ENCODE results near the gene DDR1.

The DDR1 gene

GRCh38 chr6:30840935-30841643 lies 43.2 kb upstream of the DDR1 start:
- H3K4me3 ChIP-seq (ENCODE audit: low read depth in 1 of 5, low read length in 5 of 5) = no peak overlapping the region
- no peaks in the 10 kb centered on the region for H3K9me3 ChIP-seq (ENCODE audit: control insufficient read depth in 5 of 5, low read length in 5 of 5)
- H3K4me1 ChIP-seq (ENCODE audit: control insufficient read depth in 5 of 5, insufficient read depth in 5 of 5, low read length in 5 of 5) = peaks cover 3 to 24% (median 20%) of the 10 kb centered on the region in 5 donors
- no peak overlapping the region for H3K9ac ChIP-seq (ENCODE audit: low read length in 5 of 5)
- H3K27ac ChIP-seq (ENCODE audit: low read depth, low read length) = no peak overlapping the region
- H3K36me3 ChIP-seq (ENCODE audit: control insufficient read depth in 5 of 5, insufficient read depth in 5 of 5, low read length in 5 of 5) = no peaks in the 10 kb centered on the region
- peaks cover 0 to 7% (median 0%) of the 10 kb centered on the region in 5 donors for H3K27me3 ChIP-seq (ENCODE audit: control insufficient read depth in 5 of 5, insufficient read depth in 4 of 5, low read length in 5 of 5)

GRCh38 chr6:30841644-30842504 lies 42.4 kb upstream of the DDR1 start:
- no peaks in the 10 kb centered on the region for H3K9me3 ChIP-seq (ENCODE audit: control insufficient read depth in 5 of 5, low read length in 5 of 5)
- no peaks in the 10 kb centered on the region for H3K36me3 ChIP-seq (ENCODE audit: control insufficient read depth in 5 of 5, insufficient read depth in 5 of 5, low read length in 5 of 5)
- peaks cover 0 to 20% (median 13%) of the 10 kb centered on the region in 5 donors for H3K4me1 ChIP-seq (ENCODE audit: control insufficient read depth in 5 of 5, insufficient read depth in 5 of 5, low read length in 5 of 5)
- H3K27ac ChIP-seq (ENCODE audit: low read depth, low read length) = no peak overlapping the region
- H3K4me3 ChIP-seq (ENCODE audit: low read depth in 1 of 5, low read length in 5 of 5) = no peak overlapping the region
- peaks cover 0 to 7% (median 0%) of the 10 kb centered on the region in 5 donors for H3K27me3 ChIP-seq (ENCODE audit: control insufficient read depth in 5 of 5, insufficient read depth in 4 of 5, low read length in 5 of 5)
- H3K9ac ChIP-seq (ENCODE audit: low read length in 5 of 5) = no peak overlapping the region

- H3K4me3 ChIP-seq (ENCODE audit: low read depth in 1 of 5, low read length in 5 of 5) = no peak overlapping the region
- no peaks in the 10 kb centered on the region for H3K9me3 ChIP-seq (ENCODE audit: control insufficient read depth in 5 of 5, low read length in 5 of 5)
- peaks cover 0 to 22% (median 13%) of the 10 kb centered on the region in 5 donors for H3K4me1 ChIP-seq (ENCODE audit: control insufficient read depth in 5 of 5, insufficient read depth in 5 of 5, low read length in 5 of 5)
- H3K9ac ChIP-seq (ENCODE audit: low read length in 5 of 5) = no peak overlapping the region
- H3K36me3 ChIP-seq (ENCODE audit: control insufficient read depth in 5 of 5, insufficient read depth in 5 of 5, low read length in 5 of 5) = no peaks in the 10 kb centered on the region
- H3K27ac ChIP-seq (ENCODE audit: low read depth, low read length) = no peak overlapping the region
- H3K27me3 ChIP-seq (ENCODE audit: control insufficient read depth in 5 of 5, insufficient read depth in 4 of 5, low read length in 5 of 5) = peaks cover 0 to 7% (median 0%) of the 10 kb centered on the region in 5 donors
These were observed 41.3 kb upstream of the DDR1 start for GRCh38 chr6:30842754-30843610.

- Histone ChIP-seq H3K4me1 (ENCODE audit: control insufficient read depth in 5 of 5, insufficient read depth in 5 of 5, low read length in 5 of 5) (peaks cover 0 to 22% (median 13%) of the 10 kb centered on the region in 5 donors), H3K36me3 (ENCODE audit: control insufficient read depth in 5 of 5, insufficient read depth in 5 of 5, low read length in 5 of 5) (no peaks in the 10 kb centered on the region), H3K27me3 (ENCODE audit: control insufficient read depth in 5 of 5, insufficient read depth in 4 of 5, low read length in 5 of 5) (peaks cover 0 to 7% (median 0%) of the 10 kb centered on the region in 5 donors), H3K4me3 (ENCODE audit: low read depth in 1 of 5, low read length in 5 of 5) (no peak overlapping the region), H3K9me3 (ENCODE audit: control insufficient read depth in 5 of 5, low read length in 5 of 5) (no peaks in the 10 kb centered on the region), H3K9ac (ENCODE audit: low read length in 5 of 5) (no peak overlapping the region), H3K27ac (ENCODE audit: low read depth, low read length) (no peak overlapping the region)
These were observed 40.7 kb upstream of the DDR1 start for GRCh38 chr6:30843611-30843998.

- Histone ChIP-seq H3K9ac (ENCODE audit: low read length in 5 of 5) (no peak overlapping the region), H3K27ac (ENCODE audit: low read depth, low read length) (no peak overlapping the region), H3K27me3 (ENCODE audit: control insufficient read depth in 5 of 5, insufficient read depth in 4 of 5, low read length in 5 of 5) (peaks cover 0 to 7% (median 0%) of the 10 kb centered on the region in 5 donors), H3K4me1 (ENCODE audit: control insufficient read depth in 5 of 5, insufficient read depth in 5 of 5, low read length in 5 of 5) (peaks cover 0 to 22% (median 13%) of the 10 kb centered on the region in 5 donors), H3K36me3 (ENCODE audit: control insufficient read depth in 5 of 5, insufficient read depth in 5 of 5, low read length in 5 of 5) (no peaks in the 10 kb centered on the region), H3K9me3 (ENCODE audit: control insufficient read depth in 5 of 5, low read length in 5 of 5) (no peaks in the 10 kb centered on the region), H3K4me3 (ENCODE audit: low read depth in 1 of 5, low read length in 5 of 5) (no peak overlapping the region)
These were observed 40.2 kb upstream of the DDR1 start for GRCh38 chr6:30844118-30844535.

GRCh38 chr6:30845183-30845582 lies 39.1 kb upstream of the DDR1 start:
- H3K27me3 ChIP-seq (ENCODE audit: control insufficient read depth in 5 of 5, insufficient read depth in 4 of 5, low read length in 5 of 5) = peaks cover 0 to 7% (median 0%) of the 10 kb centered on the region in 5 donors
- no peak overlapping the region for H3K27ac ChIP-seq (ENCODE audit: low read depth, low read length)
- H3K4me3 ChIP-seq (ENCODE audit: low read depth in 1 of 5, low read length in 5 of 5) = no peak overlapping the region
- H3K9ac ChIP-seq (ENCODE audit: low read length in 5 of 5) = no peak overlapping the region
- H3K36me3 ChIP-seq (ENCODE audit: control insufficient read depth in 5 of 5, insufficient read depth in 5 of 5, low read length in 5 of 5) = no peaks in the 10 kb centered on the region
- H3K4me1 ChIP-seq (ENCODE audit: control insufficient read depth in 5 of 5, insufficient read depth in 5 of 5, low read length in 5 of 5) = peaks cover 0 to 22% (median 13%) of the 10 kb centered on the region in 5 donors
- H3K9me3 ChIP-seq (ENCODE audit: control insufficient read depth in 5 of 5, low read length in 5 of 5) = no peaks in the 10 kb centered on the region

- H3K4me1 ChIP-seq (ENCODE audit: control insufficient read depth in 5 of 5, insufficient read depth in 5 of 5, low read length in 5 of 5) = peaks cover 0 to 22% (median 12%) of the 10 kb centered on the region in 5 donors
- no peak overlapping the region for H3K4me3 ChIP-seq (ENCODE audit: low read depth in 1 of 5, low read length in 5 of 5)
- H3K9ac ChIP-seq (ENCODE audit: low read length in 5 of 5) = no peak overlapping the region
- peaks cover 0 to 6% (median 0%) of the 10 kb centered on the region in 5 donors for H3K9me3 ChIP-seq (ENCODE audit: control insufficient read depth in 5 of 5, low read length in 5 of 5)
- peaks cover 0 to 7% (median 0%) of the 10 kb centered on the region in 5 donors for H3K27me3 ChIP-seq (ENCODE audit: control insufficient read depth in 5 of 5, insufficient read depth in 4 of 5, low read length in 5 of 5)
- H3K36me3 ChIP-seq (ENCODE audit: control insufficient read depth in 5 of 5, insufficient read depth in 5 of 5, low read length in 5 of 5) = no peaks in the 10 kb centered on the region
- no peak overlapping the region for H3K27ac ChIP-seq (ENCODE audit: low read depth, low read length)
These were observed 36.8 kb upstream of the DDR1 start for GRCh38 chr6:30847421-30847970.

GRCh38 chr6:30847971-30848436 lies 36.3 kb upstream of the DDR1 start:
- H3K27me3 ChIP-seq (ENCODE audit: control insufficient read depth in 5 of 5, insufficient read depth in 4 of 5, low read length in 5 of 5) = peaks cover 0 to 7% (median 0%) of the 10 kb centered on the region in 5 donors
- H3K9ac ChIP-seq (ENCODE audit: low read length in 5 of 5) = no peak overlapping the region
- H3K4me1 ChIP-seq (ENCODE audit: control insufficient read depth in 5 of 5, insufficient read depth in 5 of 5, low read length in 5 of 5) = peaks cover 0 to 21% (median 12%) of the 10 kb centered on the region in 5 donors
- peaks cover 0 to 6% (median 0%) of the 10 kb centered on the region in 5 donors for H3K9me3 ChIP-seq (ENCODE audit: control insufficient read depth in 5 of 5, low read length in 5 of 5)
- H3K4me3 ChIP-seq (ENCODE audit: low read depth in 1 of 5, low read length in 5 of 5) = no peak overlapping the region
- H3K36me3 ChIP-seq (ENCODE audit: control insufficient read depth in 5 of 5, insufficient read depth in 5 of 5, low read length in 5 of 5) = no peaks in the 10 kb centered on the region
- no peak overlapping the region for H3K27ac ChIP-seq (ENCODE audit: low read depth, low read length)

- H3K4me1 ChIP-seq (ENCODE audit: control insufficient read depth in 5 of 5, insufficient read depth in 5 of 5, low read length in 5 of 5) = peaks cover 0 to 6% (median 0%) of the 10 kb centered on the region in 5 donors
- peaks cover 0 to 6% (median 0%) of the 10 kb centered on the region in 5 donors for H3K9me3 ChIP-seq (ENCODE audit: control insufficient read depth in 5 of 5, low read length in 5 of 5)
- H3K27me3 ChIP-seq (ENCODE audit: control insufficient read depth in 5 of 5, insufficient read depth in 4 of 5, low read length in 5 of 5) = no peaks in the 10 kb centered on the region
- H3K36me3 ChIP-seq (ENCODE audit: control insufficient read depth in 5 of 5, insufficient read depth in 5 of 5, low read length in 5 of 5) = no peaks in the 10 kb centered on the region
- H3K4me3 ChIP-seq (ENCODE audit: low read depth in 1 of 5, low read length in 5 of 5) = no peak overlapping the region
- no peak overlapping the region for H3K9ac ChIP-seq (ENCODE audit: low read length in 5 of 5)
- H3K27ac ChIP-seq (ENCODE audit: low read depth, low read length) = no peak overlapping the region
These were observed 34.2 kb upstream of the DDR1 start for GRCh38 chr6:30849903-30850651.
